ENCODE data around the gene TBX4.
"Not testable (repeated sequence)": the region's sequence is repeated elsewhere in the genome, so short reads cannot be mapped to it uniquely, and the experiment has no call there.

Gene TBX4

GRCh38 chr17:61444075-61444474, 8.1 kb upstream of the TBX4 start:
- Histone ChIP-seq H3K4me1 (ENCODE audit: control insufficient read depth, insufficient read depth, low read length) (no peaks in the 10 kb centered on the region), H3K9ac (ENCODE audit: low read length) (no peak overlapping the region), H3K4me3 (ENCODE audit: low read length) (no peak overlapping the region), H3K27ac (ENCODE audit: low read depth, low read length) (no peak overlapping the region), H3K36me3 (ENCODE audit: control insufficient read depth, insufficient read depth, low read length) (no peaks in the 10 kb centered on the region), H3K27me3 (ENCODE audit: control insufficient read depth, insufficient read depth, low read length) (peaks cover 15% of the 10 kb centered on the region)

- Histone ChIP-seq H3K27me3 (ENCODE audit: control insufficient read depth, insufficient read depth, low read length) (peaks cover 16% of the 10 kb centered on the region), H3K27ac (ENCODE audit: low read depth, low read length) (no peak overlapping the region), H3K9ac (ENCODE audit: low read length) (no peak overlapping the region), H3K4me1 (ENCODE audit: control insufficient read depth, insufficient read depth, low read length) (no peaks in the 10 kb centered on the region), H3K36me3 (ENCODE audit: control insufficient read depth, insufficient read depth, low read length) (no peaks in the 10 kb centered on the region), H3K4me3 (ENCODE audit: low read length) (no peak overlapping the region)
These were observed 7.4 kb upstream of the TBX4 start for GRCh38 chr17:61444831-61445230.

DNA sequence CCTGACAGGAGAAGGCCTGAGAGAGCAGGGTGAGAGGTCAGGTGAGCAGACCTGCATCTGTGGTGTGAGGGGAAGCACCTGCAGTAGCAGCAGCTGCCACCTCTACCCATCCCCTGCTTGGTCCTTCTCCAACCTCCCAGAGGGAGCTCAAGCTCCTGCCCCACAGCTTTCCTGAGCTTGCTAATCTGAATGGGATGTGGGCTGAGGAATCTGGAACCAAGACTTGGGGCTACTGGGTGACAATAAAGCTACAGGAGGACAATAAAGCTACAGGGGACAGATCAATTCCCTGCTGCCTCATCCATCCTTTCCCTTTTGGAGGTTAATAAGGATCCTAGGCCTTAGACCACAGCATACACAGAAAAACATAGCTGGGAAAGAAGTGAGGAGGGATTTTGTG, 4.9 kb upstream of the TBX4 start:
- H3K9ac ChIP-seq (ENCODE audit: low read length) = no peak overlapping the region
- peaks cover 29% of the 10 kb centered on the region for H3K27me3 ChIP-seq (ENCODE audit: control insufficient read depth, insufficient read depth, low read length)

GRCh38 chr17:61448042-61448441, 4.2 kb upstream of the TBX4 start:
- Histone ChIP-seq H3K9ac (ENCODE audit: low read length) (no peak overlapping the region), H3K36me3 (ENCODE audit: control insufficient read depth, insufficient read depth, low read length) (no peaks in the 10 kb centered on the region), H3K4me3 (ENCODE audit: low read length) (no peak overlapping the region), H3K27me3 (ENCODE audit: control insufficient read depth, insufficient read depth, low read length) (peaks cover 30% of the 10 kb centered on the region), H3K27ac (ENCODE audit: low read depth, low read length) (no peak overlapping the region), H3K4me1 (ENCODE audit: control insufficient read depth, insufficient read depth, low read length) (no peaks in the 10 kb centered on the region)

More for the DNA sequence above, 4.9 kb upstream of the TBX4 start:
- Histone ChIP-seq H3K36me3 (ENCODE audit: control insufficient read depth, insufficient read depth, low read length) (no peaks in the 10 kb centered on the region), H3K4me3 (ENCODE audit: low read length) (no peak overlapping the region), H3K4me1 (ENCODE audit: control insufficient read depth, insufficient read depth, low read length) (no peaks in the 10 kb centered on the region), H3K27ac (ENCODE audit: low read depth, low read length) (no peak overlapping the region)

DNA sequence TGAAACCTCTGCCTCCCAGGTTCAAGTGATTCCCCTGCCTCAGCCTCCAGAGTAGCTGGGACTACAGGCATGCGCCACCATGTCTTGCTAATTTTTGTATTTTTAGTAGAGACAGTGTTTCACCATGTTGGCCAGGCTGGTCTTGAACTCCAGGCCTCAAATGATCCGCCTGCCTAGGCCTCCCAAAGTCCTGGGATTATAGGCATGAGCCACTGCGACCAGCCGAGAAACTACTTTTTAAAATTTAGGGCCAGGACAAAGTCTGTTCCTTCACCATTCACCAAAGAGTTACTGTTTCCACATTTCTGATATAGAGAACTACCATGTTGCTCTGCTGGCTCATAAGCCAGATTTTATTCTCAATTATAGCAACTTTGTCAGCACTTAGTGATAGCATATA, 3.1 kb upstream of the TBX4 start:
- H3K27ac ChIP-seq (ENCODE audit: low read depth, low read length); H3K9ac ChIP-seq (ENCODE audit: low read length); H3K4me3 ChIP-seq (ENCODE audit: low read length); H3K4me1 ChIP-seq (ENCODE audit: control insufficient read depth, insufficient read depth, low read length); H3K36me3 ChIP-seq (ENCODE audit: control insufficient read depth, insufficient read depth, low read length): not testable (repeated sequence)
- H3K27me3 ChIP-seq (ENCODE audit: control insufficient read depth, insufficient read depth, low read length) = peaks cover 29% of the 10 kb centered on the region

DNA sequence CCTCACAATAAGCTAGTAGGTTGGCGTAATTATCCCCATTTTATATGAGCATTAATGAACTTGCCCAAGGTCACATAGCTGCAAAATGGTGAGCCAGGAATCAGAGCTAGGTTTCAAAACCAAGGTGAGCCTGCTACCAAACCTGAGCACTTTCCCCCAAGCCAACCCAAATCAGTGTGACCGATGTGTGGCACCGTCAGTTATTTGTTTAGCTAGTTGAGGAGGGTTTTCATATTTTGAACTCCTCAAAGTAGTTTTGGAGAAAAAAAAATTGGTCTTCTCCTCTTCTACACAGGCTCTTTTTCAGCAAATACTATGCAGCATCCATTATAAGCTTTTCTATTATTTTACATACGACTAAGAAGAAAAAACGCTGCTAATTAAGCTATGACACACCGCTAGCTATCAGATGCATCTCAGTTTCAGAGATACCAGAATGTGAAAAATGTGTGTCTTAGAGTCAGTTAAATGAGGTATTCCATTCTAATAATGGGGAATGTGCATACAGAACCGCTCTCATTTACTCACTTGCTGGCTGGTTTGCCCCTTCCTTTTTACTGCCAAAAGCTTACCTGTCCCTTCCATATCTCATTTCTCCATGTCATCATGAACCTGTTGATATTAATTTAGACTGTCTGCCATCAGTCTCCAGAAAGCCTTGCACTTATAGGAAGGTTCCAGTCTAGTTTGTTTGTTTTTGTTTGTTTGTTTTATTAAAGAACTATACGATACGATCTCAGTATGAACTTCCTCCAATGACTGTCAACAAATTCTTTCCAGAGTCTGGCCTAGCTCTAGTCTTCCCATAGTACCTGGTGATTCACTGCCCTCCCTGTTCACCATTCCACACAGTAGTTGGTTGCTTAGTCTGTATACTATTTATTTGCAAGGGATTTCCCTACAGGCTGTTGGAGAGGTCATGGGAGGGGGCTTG, 2.2 kb upstream of the TBX4 start:
- H3K9ac ChIP-seq (ENCODE audit: low read length) = no peak overlapping the region
- H3K4me3 ChIP-seq (ENCODE audit: low read length) = no peak overlapping the region
- H3K36me3 ChIP-seq (ENCODE audit: control insufficient read depth, insufficient read depth, low read length) = no peaks in the 10 kb centered on the region
- H3K27me3 ChIP-seq (ENCODE audit: control insufficient read depth, insufficient read depth, low read length) = peaks cover 27% of the 10 kb centered on the region
- H3K27ac ChIP-seq (ENCODE audit: low read depth, low read length) = no peak overlapping the region
- no peaks in the 10 kb centered on the region for H3K4me1 ChIP-seq (ENCODE audit: control insufficient read depth, insufficient read depth, low read length)

DNA sequence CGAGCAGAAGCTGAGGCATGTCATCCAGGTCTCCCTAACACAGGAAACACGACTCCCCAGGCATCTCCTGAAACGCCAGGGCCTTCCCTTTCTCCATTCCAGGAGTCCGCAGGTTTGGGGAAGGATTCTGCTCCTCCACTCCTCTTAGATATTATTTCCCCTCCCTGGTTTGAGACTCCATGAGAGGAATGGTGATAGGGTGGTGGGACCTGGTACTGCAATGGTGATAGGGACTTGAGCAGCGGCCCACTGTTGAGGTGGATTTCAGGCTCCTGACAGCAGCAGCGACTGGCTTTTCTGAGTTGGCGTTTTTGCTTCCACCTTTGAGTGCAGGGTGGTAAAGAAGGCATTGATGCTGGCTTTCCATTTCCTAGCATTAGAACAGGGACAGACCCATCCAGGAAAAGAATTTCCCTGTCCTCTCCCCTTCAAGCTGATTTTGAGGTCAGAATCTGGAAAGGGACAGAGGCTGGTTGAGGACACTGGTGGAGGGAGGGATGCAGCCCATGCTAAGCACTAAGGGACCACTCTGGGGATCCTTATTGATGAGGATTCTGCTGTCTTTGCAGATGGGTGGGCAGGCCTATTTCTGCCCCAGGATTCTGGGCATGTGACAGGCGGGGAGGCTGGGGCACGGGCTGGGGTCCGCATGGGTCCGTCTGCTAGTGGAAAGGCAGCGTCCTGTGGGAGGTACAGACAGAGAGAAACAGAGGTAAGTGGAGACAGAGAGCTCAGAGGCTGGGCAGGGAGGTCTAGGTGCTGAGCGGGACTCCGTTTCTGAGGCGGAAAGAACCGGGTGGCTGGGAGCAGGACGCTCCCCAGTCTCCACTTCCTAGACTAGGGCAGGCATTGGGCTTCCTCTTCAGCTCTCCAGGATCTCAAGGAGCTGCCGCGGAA, 1.3 kb upstream of the TBX4 start:
- Histone ChIP-seq H3K36me3 (ENCODE audit: control insufficient read depth, insufficient read depth, low read length) (no peaks in the 10 kb centered on the region), H3K4me1 (ENCODE audit: control insufficient read depth, insufficient read depth, low read length) (no peaks in the 10 kb centered on the region), H3K27me3 (ENCODE audit: control insufficient read depth, insufficient read depth, low read length) (peaks cover 36% of the 10 kb centered on the region), H3K27ac (ENCODE audit: low read depth, low read length) (no peak overlapping the region), H3K9ac (ENCODE audit: low read length) (no peak overlapping the region), H3K4me3 (ENCODE audit: low read length) (no peak overlapping the region)

DNA sequence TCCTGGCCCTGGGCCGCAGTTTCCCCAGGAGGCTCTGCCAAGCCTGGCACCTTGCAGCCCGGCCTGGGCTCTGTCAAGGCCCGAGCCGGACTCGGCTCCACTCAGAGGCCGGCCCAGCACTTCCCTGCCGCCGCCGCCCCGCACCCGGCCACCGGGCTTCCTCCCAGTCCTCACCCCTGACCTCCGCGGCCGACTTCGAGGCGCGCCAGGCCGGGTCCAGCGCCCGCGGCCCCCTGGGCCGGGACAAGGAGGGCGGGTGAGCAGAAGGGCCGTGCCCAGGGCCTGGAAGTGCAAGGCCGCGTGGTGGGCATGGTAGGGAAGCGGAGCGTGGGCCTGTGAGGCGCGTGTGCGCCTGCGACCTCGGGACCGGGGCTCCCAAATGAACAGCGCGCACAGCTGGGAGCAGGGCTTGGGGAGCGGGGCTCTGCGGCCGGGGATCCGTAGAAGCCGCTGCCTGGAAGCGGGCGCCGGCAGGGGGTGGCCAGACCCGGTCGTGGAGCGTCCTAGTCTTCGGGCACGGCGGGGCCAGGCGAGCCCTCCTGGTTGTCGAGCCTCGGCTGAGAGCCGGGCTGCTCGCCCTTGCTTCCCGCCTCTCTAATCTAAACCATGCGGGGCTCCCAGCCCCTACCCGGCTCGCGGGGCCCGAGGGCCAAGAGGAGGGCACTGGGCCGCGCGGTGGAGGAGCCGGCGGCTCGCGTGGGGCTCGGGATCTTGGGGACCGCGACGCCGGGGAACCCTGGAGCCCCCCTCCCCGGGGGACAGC, 503 bp upstream of the TBX4 start:
- no peaks in the 10 kb centered on the region for H3K4me1 ChIP-seq (ENCODE audit: control insufficient read depth, insufficient read depth, low read length)
- H3K9ac ChIP-seq (ENCODE audit: low read length) = no peak overlapping the region
- H3K36me3 ChIP-seq (ENCODE audit: control insufficient read depth, insufficient read depth, low read length) = no peaks in the 10 kb centered on the region
- no peak overlapping the region for H3K27ac ChIP-seq (ENCODE audit: low read depth, low read length)
- H3K4me3 ChIP-seq (ENCODE audit: low read length) = peak overlapping the region; percentile 29
- peaks cover 44% of the 10 kb centered on the region for H3K27me3 ChIP-seq (ENCODE audit: control insufficient read depth, insufficient read depth, low read length)

GRCh38 chr17:61453566-61454380, 1.6 kb downstream of the TBX4 start:
- Histone ChIP-seq H3K27ac (ENCODE audit: low read depth, low read length) (no peak overlapping the region), H3K36me3 (ENCODE audit: control insufficient read depth, insufficient read depth, low read length) (no peaks in the 10 kb centered on the region), H3K4me1 (ENCODE audit: control insufficient read depth, insufficient read depth, low read length) (no peaks in the 10 kb centered on the region), H3K27me3 (ENCODE audit: control insufficient read depth, insufficient read depth, low read length) (peaks cover 44% of the 10 kb centered on the region), H3K4me3 (ENCODE audit: low read length) (no peak overlapping the region), H3K9ac (ENCODE audit: low read length) (no peak overlapping the region)

- H3K4me3 ChIP-seq (ENCODE audit: low read length) = no peak overlapping the region
- H3K4me1 ChIP-seq (ENCODE audit: control insufficient read depth, insufficient read depth, low read length) = no peaks in the 10 kb centered on the region
- no peak overlapping the region for H3K9ac ChIP-seq (ENCODE audit: low read length)
- H3K27ac ChIP-seq (ENCODE audit: low read depth, low read length) = no peak overlapping the region
- peaks cover 44% of the 10 kb centered on the region for H3K27me3 ChIP-seq (ENCODE audit: control insufficient read depth, insufficient read depth, low read length)
- no peaks in the 10 kb centered on the region for H3K36me3 ChIP-seq (ENCODE audit: control insufficient read depth, insufficient read depth, low read length)
These were observed 2.4 kb downstream of the TBX4 start for GRCh38 chr17:61454381-61455323.

All from rectal smooth muscle tissue (tissue), 1 donor.